GM12891 (cell line): ENCODE results near the gene TSPAN4.

Experiments
- POLR2A ChIP-seq: IDR thresholded peaks from 2 replicates; pipeline ENCODE4 v1.6.1; 2011; ENCODE audit warnings: low read depth, low read length, control low read depth
- POLR2AphosphoS5 ChIP-seq: IDR thresholded peaks from 2 replicates; pipeline ENCODE4 v1.6.1; 2011; ENCODE audit warnings: low read depth, low read length, control low read depth

DNA sequence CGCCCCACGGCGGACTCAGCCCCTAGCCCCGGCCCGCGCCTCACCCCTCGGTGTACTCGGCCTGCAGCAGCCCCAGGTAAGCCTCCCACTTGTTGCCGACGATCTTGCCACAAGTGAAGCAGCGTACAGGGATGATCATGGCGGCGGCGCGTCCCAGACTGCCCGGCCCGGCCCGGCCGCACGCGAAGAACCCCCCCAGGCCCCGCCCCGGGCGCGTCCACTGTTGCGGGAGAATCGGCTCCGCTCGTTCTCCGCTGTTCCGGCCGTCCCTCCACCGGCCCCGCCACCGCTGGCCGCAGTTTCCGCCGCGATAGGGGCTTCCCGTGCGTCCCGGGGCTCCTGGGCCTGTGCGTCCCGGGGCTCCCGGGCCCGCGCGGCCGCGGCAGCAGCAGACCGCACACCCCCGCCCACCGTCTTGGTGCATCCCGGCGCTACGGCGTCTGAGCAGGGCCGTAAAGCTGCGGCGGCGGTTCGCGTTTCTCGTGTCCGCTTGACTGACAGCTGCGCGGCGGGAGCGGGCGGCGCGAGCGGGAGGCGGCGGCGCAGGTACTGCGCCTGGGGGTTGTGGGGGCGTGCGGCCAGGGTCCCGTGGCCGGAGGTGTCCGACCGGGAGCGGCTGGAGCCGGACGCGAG is at the start of gene TSPAN4, which contains the start of gene POLR2L:
- peak; percentile 98 for TF ChIP-seq POLR2AphosphoS5
- peak; percentile 99 for TF ChIP-seq POLR2A
